T-helper 2 cell (primary cell): ENCODE measurements around the gene MAN1A1.

Experiments
- DNase-seq, 5 experiments: peaks; one replicate each; pipeline versions ENCODE4 v3.0.0 to v3.0.0-alpha.2; 2012 to 2022

The MAN1A1 gene

GRCh38 chr6:119230160-119230559 lies 119.4 kb downstream of the MAN1A1 start:
- no peak for DNase-seq

GRCh38 chr6:119227377-119227776 lies 122.2 kb downstream of the MAN1A1 start:
- no peak for DNase-seq

DNA sequence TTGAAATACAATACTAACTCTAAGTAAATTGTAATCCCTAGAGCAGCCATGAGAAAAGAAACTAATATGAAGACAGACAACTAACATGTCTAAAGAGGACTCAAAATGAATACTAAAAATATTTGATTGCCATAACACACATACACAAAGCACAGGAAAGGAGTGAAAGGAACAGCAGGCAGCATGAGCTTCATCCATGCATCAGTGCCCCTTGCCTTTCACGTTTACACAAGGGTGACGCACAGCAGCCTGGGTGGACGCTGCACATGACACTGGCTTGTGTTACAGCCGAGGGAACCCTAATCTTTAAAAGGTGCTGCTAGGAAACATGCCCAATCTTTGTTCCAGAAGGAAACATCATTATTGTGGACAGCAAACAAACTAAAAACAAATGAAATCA lies 123.5 kb downstream of the MAN1A1 start:
- no peak for DNase-seq

DNA sequence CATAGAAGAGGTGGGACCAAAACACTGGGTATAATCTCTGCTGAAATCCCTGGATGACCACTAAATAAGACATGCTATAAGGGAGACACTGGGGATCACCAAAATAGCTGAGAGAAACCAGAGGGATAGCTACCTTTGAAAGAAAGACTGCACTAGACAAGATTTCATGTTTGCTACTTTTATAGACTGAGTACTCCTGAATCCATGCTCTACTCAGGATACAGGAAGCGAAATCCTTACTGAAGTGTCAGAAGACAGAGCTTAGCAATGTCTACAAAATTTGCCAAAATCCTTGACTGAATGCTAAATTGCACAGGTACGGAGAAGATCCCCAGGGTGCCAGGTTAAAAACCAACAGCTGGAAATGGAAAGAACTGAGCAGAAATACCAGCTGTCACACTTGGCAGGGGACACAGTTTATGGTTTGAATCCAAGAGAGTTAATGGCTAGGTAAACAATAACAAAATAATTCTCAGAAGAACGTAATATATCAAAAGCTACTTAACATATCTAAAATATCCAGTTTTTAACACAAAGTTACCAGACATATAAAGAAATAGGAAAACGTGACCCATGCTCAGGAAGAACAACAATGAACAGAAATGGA lies 125.4 kb downstream of the MAN1A1 start:
- no peak for DNase-seq

DNA sequence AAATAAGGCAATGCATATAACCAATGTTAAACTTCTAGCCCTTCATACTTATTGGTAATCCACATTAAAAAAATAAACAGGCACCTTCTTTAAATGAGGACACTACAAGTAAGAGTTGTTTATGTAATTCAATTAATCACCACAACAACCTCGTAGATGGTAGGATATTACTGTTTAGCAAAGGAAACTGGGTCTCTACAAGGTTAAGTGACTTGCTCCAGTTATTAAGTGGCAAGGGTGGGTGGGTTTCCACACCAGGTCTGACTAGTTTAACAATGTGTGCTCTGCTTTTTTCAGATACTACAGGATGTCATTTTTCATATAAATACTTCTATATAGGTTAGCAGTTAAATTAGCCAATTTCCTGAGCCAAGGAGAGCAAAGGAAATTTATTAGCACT lies 129.1 kb downstream of the MAN1A1 start:
- peak in 1 of 5 experiments; percentile 1 for DNase-seq

GRCh38 chr6:119218548-119218947 lies 131.0 kb downstream of the MAN1A1 start:
- no peak for DNase-seq

GRCh38 chr6:119215885-119216590 lies 133.5 kb downstream of the MAN1A1 start:
- no peak for DNase-seq

DNA sequence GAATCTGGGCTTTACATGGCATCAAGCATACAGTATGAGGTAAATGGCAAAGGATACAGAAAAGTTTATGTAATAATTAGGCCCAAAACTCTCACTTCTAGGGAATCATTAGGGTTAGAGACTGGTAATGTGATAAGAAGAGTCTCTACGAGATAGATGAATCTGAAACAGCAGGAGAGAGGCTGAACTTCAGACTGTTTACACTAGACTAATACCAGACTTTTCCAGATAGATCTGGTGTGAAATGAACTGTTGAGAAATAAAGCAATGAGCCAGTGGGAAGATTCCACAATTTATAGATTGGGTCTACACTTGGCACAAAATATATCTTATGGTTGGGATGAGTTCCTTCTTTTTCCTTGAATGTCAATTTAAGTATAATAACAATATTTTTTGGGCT lies 134.3 kb downstream of the MAN1A1 start:
- DNase-seq = no peak

GRCh38 chr6:119210596-119210995 lies 139.0 kb downstream of the MAN1A1 start:
- no peak for DNase-seq

GRCh38 chr6:119209452-119210205 lies 139.9 kb downstream of the MAN1A1 start:
- DNase-seq = peak in 1 of 5 experiments; percentile 22

GRCh38 chr6:119207971-119208725 lies 141.4 kb downstream of the MAN1A1 start:
- no peak for DNase-seq

- peak in 1 of 5 experiments; percentile 1 for DNase-seq
Measured at GRCh38 chr6:119207327-119207726, 142.2 kb downstream of the MAN1A1 start.

DNA sequence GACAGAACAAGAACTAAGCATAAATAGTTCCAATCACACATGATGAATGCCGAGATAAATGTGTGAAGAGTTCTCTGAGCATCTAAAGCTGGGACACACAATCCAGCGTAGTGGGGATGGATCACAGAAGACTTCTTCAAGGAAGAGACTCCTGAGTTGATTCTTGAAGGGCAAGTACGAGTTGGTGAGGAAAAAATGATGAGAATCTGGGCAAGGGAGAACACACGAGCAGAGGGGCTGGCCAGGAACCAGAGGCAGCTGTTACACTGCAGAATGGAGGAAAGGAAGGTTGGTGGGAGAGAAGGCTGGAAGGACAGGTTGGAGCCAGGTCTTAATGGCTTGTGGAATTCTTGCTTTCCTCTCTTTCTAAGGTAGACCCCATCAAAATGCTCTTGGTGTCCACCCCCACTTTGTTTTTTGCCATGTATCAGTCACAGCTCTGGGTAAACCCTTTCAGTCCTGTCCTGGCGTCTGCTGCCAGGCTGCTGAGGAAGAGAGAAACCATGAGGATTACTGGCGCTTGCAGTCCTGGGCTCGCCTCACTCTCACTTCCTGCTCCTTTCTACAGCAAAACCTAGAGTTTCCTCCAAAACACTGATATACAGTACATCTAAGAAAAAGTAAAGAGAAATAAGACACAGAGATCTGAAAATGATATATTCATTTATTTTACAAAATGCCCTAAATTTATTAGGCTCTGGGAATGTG lies 143.5 kb downstream of the MAN1A1 start:
- DNase-seq = peak in 1 of 5 experiments; percentile 6

GRCh38 chr6:119204719-119205118 lies 144.8 kb downstream of the MAN1A1 start:
- no peak for DNase-seq

- DNase-seq = no peak
Measured at GRCh38 chr6:119201480-119201879, 148.1 kb downstream of the MAN1A1 start.

DNA sequence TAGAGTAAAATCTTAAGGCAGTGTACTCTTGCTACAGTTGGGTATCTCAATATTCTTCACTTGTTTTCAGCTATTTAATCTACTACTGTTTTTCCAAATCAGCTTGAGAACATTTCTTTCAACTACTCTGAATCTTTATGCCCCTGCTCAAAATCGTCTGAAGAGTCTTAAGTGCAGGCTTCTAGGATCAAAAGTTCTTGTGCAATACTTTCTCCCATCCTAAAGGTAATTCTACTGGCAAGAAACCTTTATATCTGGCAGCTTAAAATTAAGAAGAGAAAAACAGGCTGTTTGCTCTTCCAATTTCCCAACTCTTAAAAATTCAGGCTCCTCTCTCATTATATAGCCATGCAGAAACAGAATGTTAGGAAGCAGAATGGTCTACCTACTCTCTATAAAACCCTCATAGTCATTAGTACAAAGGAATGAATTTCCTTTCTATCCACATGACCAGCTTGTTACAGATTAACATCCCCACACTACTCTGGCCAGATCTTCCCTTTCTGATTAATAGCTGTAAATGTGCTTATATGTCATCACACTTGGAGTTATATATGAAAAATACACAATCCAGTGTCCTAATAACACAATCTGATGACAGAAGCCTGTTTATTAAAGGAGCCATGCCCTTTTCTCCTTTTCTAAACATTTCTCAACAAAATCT lies 148.9 kb downstream of the MAN1A1 start:
- DNase-seq = no peak

DNA sequence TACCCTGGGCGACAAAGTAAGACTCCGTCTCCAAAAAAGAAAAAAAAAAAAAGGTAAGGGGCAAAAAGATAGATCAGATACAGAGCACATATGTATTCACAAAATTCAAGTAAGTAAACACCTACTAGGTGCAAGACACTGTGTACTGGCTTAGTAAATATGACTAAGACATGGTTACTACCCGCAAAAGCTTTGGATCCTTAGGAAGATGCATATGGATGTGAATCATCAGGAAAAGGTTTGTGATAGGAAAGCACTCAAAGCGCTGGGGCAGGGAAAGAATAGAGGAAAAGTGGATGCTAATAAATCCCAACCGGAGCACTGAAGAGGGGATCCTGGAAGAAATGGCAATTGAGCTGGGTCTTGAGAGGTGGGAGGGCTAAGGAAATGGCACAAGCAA lies 152.3 kb downstream of the MAN1A1 start:
- no peak for DNase-seq

DNA sequence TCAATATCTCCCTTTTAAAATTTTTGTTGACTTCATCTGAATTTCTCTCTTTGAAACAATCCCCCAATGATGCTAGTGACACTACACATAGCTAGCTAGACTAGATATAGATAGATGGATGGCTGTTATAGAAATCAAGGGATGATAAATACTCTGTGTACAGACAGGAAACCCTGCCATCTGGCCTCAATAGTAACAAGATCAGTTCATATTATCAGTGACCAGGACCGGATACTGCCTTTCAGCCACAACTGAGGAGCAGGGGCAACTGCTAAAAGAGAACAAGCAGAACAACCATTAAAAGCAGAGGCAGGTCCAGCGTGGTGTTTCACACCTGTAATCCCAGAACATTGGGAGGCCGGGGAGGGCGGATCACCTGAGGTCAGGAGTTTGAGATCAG lies 152.8 kb downstream of the MAN1A1 start:
- no peak for DNase-seq

- no peak for DNase-seq
Measured at GRCh38 chr6:119195848-119196247, 153.7 kb downstream of the MAN1A1 start.

- DNase-seq = no peak
Measured at GRCh38 chr6:119195204-119195603, 154.4 kb downstream of the MAN1A1 start.

- DNase-seq = no peak
Measured at GRCh38 chr6:119193707-119194106, 155.9 kb downstream of the MAN1A1 start.

- peak in 1 of 5 experiments; percentile 47 for DNase-seq
Measured at GRCh38 chr6:119192200-119192599, 157.4 kb downstream of the MAN1A1 start.
